Measurements from ENCODE around the gene CLIP4.

Gene CLIP4

DNA sequence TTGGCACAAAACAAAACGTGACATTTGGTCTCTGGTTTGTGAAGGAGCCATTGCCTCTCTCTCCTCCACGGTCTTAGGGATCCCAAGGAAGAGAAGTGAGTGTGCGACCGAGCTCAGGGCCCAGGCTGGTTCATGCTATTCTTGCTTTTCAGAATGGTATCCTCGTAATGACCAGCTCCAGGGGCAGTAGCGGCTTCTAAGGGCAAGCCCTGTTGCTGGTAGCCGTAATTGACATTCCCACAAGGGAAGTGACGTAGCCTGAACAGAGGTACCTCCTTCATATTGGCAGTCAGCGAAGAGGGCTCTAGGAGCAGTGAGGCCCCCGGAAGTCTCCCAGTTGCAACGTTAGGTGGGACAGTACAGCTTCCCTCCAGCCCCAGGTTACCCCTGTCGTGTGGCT, 77.9 kb downstream of the CLIP4 start:
- H3K4me3 ChIP-seq (ENCODE audit: low read depth, low read length), result no peak overlapping the region
- TF ChIP-seq, protein P1, sequence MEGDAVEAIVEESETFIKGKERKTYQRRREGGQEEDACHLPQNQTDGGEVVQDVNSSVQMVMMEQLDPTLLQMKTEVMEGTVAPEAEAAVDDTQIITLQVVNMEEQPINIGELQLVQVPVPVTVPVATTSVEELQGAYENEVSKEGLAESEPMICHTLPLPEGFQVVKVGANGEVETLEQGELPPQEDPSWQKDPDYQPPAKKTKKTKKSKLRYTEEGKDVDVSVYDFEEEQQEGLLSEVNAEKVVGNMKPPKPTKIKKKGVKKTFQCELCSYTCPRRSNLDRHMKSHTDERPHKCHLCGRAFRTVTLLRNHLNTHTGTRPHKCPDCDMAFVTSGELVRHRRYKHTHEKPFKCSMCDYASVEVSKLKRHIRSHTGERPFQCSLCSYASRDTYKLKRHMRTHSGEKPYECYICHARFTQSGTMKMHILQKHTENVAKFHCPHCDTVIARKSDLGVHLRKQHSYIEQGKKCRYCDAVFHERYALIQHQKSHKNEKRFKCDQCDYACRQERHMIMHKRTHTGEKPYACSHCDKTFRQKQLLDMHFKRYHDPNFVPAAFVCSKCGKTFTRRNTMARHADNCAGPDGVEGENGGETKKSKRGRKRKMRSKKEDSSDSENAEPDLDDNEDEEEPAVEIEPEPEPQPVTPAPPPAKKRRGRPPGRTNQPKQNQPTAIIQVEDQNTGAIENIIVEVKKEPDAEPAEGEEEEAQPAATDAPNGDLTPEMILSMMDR (conservative IDR thresholded peaks at IDR 0.05; ENCODE audit: low read depth, low read length), result no peak
- no peak for DNase-seq (ENCODE audit: low read depth)

GRCh38 chr2:29193681-29194080, 78.5 kb downstream of the CLIP4 start:
- no peak for DNase-seq (ENCODE audit: low read depth)
- TF ChIP-seq, protein P1 (conservative IDR thresholded peaks at IDR 0.05; ENCODE audit: low read depth, low read length), result no peak

GRCh38 chr2:29195796-29196195, 80.6 kb downstream of the CLIP4 start:
- TF ChIP-seq, protein P1 (conservative IDR thresholded peaks at IDR 0.05; ENCODE audit: low read depth, low read length), result no peak
- DNase-seq (ENCODE audit: low read depth), result no peak
- no peak overlapping the region for H3K4me3 ChIP-seq (ENCODE audit: low read depth, low read length)

More at GRCh38 chr2:29193681-29194080, 78.5 kb downstream of the CLIP4 start:
- H3K4me3 ChIP-seq (ENCODE audit: low read depth, low read length), result no peak overlapping the region

DNA sequence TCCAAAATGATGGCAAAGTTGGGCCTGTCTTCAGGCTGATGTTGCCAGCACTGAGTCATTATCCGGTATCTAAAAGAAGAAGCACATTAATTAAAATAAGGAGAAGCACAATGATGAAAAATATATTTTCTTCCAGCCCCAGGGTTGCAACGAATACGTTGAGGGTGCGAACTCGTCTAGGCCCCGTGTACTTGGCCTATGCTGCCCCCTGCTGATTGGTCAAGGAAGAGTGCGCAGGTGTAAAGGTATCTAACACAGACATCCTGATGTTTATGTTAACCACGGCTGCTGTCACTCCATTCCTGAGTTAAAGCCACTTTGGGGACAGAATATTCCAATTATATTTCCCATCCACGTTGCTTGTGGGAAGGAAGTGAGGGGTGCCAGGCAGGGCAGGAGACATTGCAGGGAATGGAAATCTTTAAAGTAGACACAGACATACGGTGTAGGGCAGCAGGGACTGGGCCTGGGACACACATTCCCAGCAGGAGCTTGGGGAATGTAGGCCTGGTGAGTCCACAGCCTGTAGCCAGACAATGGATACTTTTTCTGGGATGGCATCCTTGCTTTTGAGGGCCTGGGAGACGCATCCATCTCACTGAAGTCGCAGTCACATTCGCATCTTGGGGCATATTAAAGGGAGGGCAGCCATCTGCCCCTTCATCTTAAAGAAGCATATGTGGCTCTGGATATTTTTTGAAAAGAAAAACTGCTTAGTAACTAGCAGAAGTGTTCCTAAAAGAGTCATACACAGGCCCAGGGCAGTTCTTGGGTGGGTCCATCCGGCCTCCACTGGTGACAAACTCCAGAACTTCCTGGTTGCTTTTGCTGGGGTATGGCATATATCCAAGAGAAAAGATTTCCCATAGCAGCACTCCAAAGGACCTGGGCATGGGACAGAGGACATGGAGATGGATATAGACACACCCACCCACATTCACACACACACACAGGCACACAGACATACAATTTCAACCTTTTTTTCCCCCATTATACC, 81.9 kb downstream of the CLIP4 start:
- TF ChIP-seq, protein P1 (conservative IDR thresholded peaks at IDR 0.05; ENCODE audit: low read depth, low read length), result peak; percentile 83
- peak; percentile 69 for DNase-seq (ENCODE audit: low read depth)
- no peak overlapping the region for H3K4me3 ChIP-seq (ENCODE audit: low read depth, low read length)

DNA sequence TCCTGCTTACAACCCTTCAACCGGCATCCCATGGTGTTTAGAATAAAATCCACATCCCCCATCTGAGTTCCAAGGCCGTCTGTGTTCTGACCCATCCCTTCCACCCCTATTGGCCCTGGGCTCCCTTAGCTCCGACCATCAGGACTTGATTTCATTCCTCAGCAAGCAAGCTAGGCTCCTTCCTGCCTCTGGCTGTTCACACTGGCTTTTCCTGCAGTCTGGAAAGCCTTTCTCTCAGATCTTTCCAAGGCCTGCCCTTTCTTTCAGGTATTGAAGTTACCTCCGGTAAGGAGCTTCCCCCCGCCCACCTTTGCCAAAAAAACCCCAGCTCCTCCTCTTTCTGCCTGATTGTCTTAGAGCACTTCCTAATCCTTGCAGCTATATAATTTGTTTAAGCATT, 86.8 kb downstream of the CLIP4 start:
- DNase-seq (ENCODE audit: low read depth), result no peak
- TF ChIP-seq, protein P1 (conservative IDR thresholded peaks at IDR 0.05; ENCODE audit: low read depth, low read length), result no peak
- H3K4me3 ChIP-seq (ENCODE audit: low read depth, low read length), result no peak overlapping the region

DNA sequence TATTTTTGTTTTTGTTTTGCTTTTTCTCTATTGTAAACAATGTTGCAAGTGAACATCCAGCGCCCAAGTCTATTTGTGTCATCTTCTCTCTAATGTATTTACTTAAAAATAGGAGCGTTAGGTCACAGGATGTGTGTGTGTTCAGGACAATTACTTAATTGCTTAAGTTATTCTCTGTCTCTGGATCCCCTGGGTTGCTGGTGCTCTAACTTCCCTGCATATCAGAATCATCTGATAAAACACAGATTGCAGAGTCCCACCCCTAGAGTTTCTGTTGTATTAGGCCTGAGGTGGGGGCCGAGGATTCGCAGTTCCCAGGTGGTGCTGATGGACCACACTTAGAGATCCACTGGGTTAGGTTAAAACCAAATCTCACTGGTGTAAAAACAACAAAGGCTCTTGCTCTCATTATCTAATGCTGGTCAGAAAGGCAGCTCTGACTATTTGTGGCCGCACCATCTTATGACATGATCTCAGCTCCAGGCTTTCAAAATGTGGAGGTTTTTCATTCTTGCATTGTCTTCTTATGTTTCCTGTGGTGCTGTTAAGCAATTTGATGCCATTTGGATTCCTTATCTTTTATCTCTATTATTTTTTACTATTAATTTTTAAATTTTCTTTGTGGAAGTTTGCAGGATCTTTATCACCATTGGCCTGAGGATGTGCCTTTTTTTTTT, 87.7 kb downstream of the CLIP4 start:
- no peak for DNase-seq (ENCODE audit: low read depth)
- TF ChIP-seq, protein P1 (conservative IDR thresholded peaks at IDR 0.05; ENCODE audit: low read depth, low read length), result no peak
- no peak overlapping the region for H3K4me3 ChIP-seq (ENCODE audit: low read depth, low read length)
